ENCODE measurements around the gene NHLH2.

NHLH2 gene

GRCh38 chr1:115796897-115797296 lies 44.0 kb downstream of the NHLH2 start:
- no peak for DNase-seq

DNA sequence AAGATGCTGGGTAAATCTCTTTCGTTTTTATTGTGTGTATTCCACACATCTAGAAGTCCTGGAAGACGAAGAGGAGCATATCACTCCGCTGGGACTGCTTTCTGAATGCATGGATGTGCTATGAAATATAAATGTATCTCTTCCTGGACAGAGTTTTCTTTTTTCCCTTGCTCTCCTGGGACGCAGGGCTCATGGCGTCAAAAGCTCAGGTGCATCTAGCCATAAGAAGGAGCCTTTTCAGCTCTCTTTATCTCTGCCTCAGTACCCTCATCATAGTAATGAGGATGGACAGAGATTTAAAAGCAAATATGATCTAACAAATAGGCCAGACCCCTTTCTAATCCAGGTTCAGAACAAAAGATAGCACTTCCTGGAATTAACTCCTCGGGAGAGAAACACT lies 44.9 kb downstream of the NHLH2 start:
- DNase-seq, result no peak

- no peak for DNase-seq
These were observed 45.8 kb downstream of the NHLH2 start for GRCh38 chr1:115794976-115795639.

- no peak for DNase-seq
These were observed 47.8 kb downstream of the NHLH2 start for GRCh38 chr1:115793162-115793561.

DNA sequence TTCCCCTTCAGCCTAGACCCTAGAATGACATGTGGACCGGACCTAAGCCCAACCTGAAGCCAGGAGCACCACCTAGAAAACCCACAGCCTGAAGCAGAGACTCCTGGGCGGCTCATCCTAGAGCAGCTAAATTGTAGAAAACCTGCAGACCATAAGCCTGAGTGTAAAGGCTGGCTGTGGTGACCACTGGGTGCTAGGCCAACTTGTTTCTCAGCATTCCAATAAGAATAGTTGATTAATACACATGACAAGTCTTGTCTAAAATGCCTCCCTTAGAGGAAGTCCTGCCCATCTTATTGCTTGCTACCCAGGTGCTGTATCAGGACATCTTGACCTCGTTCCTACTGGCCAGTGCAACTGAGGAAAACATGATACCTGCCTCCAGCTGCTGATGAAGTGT lies 49.1 kb downstream of the NHLH2 start:
- no peak for DNase-seq

GRCh38 chr1:115790846-115791245 lies 50.1 kb downstream of the NHLH2 start:
- DNase-seq, result no peak

GRCh38 chr1:115790356-115790755 lies 50.6 kb downstream of the NHLH2 start:
- DNase-seq, result no peak
